T follicular helper cell (primary cell): ENCODE data around the gene IRF1.
"Not testable (repeated sequence)": the region's sequence is repeated elsewhere in the genome, so short reads cannot be mapped to it uniquely, and the experiment has no call there.

Experiments used
- DNase-seq: peaks from one replicate; pipeline ENCODE4 v3.0.0-alpha.2; 2020; ENCODE audit warnings: low read depth

The IRF1 gene

GRCh38 chr5:132486318-132487094 lies 4.1 kb downstream of the IRF1 start:
- DNase-seq: no peak

DNA sequence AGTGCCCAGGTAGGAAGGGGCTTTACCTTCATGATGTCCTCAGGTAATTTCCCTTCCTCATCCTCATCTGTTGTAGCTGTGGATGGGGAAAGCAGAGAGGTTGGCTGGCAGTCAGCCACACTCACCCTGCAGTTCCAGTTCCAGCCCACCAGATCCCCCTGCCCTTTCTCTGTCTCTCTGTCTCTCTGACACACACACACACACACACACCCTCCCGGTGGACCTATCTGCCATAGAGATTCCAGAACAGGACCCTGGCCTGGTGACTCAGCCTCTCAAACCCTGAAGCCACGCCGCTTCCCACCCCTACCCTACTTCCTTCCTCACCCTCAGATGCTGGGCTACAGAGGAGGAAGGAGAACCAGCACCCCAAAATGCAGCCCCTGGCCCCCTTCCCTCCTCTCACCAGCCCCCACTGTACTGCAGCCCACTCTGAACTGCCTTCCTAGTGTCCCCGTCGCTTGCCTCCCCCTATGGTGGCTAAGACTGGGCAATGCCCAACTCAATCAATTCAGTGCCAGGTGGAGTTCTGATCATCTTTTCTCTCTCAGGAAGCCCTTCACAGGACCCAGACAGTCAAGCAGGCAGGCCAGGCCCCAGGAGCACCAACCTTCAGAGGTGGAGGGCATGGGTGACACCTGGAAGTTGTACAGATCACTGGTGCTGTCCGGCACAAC lies 4.8 kb downstream of the IRF1 start:
- no peak for DNase-seq

DNA sequence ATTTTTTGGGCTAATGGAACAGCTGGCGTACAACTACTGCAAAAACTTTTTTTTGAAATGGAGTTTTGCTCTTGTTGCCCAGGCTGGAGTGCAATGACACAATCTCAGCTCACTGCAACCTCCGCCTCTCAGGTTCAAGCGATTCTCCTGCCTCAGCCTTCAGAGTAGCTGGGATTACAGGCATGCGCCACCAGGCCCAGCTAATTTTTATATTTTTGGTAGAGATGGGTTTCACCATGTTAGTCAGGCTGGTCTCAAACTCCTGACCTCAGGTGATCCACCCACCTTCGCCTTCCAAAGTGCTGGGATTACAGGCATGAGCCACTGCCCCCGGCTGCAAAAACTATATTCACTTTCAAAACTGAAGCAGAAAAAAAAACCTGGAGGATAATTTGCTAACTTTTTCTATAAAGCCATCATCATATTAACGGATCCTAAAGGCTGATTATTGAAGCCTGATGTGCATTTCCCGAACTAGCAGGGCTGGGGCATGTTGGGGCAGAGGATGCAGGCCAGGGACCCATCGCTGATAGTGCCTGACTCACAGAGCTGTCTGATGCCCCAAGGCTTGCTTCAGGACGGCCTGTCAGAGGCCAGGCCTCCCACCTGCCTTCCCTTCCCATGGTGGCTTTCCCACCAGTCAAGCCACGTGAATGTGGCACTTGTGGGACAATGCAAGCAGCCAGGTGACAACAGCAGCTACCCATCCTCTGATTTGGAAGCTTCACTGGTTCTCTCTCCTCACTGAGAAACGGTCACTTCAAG lies 5.5 kb downstream of the IRF1 start:
- not testable (repeated sequence) for DNase-seq

DNA sequence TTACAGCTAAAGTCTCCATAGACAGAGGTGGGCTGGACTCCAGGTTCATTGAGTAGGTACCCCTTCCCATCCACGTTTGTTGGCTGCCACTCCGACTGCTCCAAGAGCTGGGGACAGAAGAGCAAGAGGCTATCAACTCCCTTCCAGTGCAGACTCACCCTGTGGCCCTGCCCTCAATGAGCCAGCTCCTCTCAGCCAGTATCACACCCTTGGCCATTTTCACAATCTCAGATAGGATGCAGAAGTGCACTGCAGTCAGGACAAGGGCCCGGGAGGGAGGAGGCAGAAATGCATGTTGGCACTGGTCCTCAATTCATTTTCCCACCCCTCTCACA lies 6.2 kb downstream of the IRF1 start:
- DNase-seq: no peak

- no peak for DNase-seq
These were observed 6.7 kb downstream of the IRF1 start for GRCh38 chr5:132483661-132484390.

- no peak for DNase-seq
These were observed 7.5 kb downstream of the IRF1 start for GRCh38 chr5:132483101-132483500.

DNA sequence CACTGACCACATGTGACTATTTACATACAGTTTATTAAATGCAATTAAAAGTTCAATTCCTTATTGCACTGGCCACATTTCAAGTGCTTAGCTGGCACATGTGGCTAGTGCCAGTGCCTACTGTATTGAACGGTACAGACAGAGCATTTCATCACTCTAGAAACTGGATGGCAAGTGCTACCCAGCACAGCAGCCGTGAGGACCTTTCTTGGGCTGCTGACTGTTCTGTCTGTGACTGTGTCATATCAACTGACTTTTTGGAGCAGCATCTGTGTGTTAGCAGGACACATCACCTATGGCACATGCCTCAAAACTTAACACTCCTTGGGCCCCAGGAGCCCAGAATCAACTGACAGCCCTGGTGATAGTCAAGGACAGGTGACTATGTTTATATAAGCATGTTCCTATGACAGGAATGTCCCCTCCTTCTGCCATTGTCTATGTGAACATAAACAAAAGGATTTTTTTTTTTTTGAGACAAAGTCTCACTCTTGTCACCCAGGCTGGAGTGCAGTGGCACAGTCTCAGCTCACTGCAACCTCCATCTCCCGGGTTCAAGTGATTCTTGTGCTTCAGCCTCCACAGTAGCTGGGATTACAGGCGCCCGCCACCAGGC lies 8.9 kb downstream of the IRF1 start:
- DNase-seq: no peak

- no peak for DNase-seq
These were observed 9.5 kb downstream of the IRF1 start for GRCh38 chr5:132480893-132481595.

GRCh38 chr5:132480546-132480892 lies 10.1 kb downstream of the IRF1 start:
- no peak for DNase-seq

DNA sequence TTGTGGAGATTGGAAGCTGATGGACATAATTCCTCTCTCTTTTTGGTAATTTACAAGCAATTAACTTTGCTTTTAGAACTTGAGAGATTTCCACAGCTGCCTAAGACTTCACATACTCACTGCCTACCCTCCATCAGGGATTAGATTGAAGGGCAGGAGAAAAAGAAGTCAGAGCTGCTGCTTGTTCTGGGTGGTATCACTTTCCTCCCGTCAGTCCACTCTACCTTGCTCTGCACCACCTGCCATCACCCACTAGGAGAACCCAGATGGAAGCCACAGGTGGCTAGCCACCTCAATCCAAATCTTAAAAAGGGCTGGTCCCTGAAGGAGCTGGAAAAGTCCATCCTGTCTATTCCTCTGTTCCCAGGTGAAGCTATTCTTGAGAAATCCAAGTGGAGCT lies 10.5 kb downstream of the IRF1 start:
- DNase-seq: no peak

GRCh38 chr5:132479111-132479951 lies 11.2 kb downstream of the IRF1 start:
- DNase-seq: no peak

DNA sequence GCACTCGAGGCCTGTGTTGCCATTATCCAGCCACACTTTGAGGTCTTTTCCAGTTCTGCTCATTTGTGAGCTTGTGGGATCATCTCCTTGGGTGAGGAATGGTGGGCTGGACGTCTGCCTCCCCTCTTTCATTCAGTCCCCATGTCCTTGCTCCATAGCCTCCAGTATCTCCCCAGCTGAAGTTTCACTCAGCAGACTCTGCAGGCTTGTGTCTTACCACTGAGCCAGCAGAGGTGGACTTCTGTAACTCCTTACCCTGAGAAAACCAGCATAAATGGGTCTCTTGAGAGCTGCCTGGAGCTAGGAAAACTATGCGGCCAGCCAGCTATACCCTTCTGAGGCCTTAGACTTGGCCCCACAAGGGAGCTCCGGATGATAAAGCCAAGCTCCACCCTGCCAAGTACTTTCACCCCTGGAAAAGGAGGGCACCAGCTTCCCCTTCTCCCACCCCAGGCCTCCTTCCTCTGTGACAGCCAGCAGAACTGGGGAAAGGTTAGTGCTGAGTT lies 12.2 kb downstream of the IRF1 start:
- DNase-seq: no peak

- DNase-seq: no peak
These were observed 12.7 kb downstream of the IRF1 start for GRCh38 chr5:132477784-132478365.

DNA sequence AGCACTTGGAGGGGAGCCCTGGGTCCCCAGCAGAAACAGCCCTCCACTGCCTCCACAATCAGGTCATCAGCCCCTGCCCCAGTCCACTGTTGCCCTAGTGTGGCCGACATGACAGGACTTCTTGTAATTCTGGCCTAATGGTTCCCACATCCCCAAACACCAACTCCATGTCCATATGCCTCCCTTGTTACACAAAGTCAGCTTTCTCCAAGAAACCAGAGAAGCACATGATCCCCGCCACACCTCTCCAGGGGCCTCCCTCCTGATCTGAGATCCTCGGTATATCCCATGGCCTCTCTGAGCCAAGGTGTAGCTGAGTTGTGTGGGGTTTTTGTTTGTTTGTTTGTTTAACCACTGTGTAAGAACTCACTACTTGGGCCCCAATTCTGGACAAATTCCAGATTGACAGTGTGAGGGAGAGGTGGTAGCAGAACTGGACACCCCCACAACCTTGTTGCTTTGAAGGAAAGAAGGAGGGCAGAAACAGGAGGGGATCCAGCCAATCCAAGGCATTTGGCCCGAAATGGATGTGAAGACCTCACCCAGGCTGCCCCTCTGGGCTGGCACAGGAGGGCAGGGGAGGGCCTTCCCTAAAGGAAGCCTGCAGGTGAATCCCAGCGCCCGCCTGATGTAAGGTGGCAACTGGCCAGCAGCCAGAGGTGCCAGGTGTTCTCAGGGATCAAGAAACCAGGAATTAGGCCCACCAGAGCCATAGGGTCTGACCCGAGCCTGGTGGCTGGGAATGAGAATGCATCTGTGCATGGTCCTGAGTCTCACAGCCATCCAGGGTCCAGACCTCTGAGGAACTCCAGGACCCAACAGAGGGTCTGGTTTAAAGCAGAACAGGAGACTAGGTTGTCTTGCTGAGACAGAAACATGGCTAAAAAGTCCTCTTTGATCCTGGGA lies 13.4 kb downstream of the IRF1 start:
- DNase-seq: no peak

DNA sequence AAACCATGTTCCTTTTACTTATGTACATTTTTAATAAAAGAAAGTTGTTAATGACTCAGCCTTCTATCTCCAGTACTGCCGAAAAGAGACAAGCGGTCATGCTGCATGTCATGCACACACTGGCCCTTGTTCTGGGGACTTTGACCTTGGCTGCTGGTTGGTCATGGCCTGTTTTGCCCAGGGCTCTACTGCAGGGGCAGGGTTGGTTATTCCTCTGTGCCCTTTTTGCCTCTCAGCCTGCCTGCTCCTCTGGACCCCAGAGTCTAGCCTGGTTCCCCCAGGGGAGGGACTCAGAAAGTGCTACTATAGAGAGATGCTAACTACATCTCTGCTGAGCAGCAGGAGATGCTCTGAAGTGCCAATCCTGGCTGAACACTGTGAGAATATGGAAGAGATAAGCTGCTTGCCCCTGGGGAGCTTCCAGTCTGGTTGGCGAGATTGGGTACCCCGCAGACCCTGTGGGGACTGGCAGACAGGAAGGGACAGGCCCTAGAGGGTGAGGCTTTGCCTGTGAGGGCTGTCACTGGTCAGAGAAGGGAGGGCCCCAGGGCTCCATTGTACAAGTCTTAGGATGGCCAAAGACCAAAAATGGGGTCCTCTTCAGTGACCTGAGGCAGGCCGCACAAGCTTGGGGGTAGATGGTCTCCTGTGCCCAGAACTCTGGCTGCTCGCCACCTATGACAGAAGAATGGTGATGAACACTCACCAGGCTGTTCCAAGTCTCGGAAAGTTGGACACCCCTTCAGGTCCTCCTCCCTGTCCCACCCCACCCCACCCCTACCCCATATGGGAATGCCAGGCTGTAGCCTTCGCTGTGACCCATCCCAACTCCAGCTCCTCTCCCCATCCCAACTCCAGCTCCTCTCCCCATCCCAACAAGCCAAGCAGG lies 14.3 kb downstream of the IRF1 start:
- DNase-seq: no peak

GRCh38 chr5:132475497-132475882 lies 15.1 kb downstream of the IRF1 start:
- no peak for DNase-seq

DNA sequence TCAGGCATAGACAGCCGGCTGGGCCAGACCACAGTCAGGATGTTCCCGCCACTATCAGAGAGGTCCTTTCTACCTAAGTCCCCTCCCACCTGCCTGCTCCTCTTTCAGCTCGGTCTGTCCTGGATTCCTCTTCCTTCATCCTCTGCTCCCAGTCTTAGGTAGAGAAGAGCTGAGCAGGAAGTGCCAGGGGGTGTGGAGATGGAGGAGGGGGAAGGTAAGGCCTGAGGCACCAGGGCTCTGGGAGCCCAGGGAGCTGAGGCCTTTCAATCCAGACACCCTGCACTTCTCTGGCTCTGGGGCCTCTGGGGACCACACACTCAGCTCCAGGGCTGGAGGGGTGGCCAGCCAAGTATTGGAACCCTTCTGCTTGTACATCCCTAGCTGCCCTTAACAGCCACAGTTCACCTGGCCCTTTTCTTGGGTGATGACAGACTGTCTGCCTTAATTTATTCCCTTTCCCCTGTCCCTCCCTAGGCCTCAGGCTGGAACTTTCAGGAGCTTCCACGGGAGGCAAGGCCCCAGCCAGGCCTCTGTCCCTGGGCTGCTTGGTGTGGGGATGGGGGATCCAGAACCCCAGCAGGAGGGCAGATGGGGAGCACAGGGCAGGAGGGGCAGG lies 15.6 kb downstream of the IRF1 start:
- DNase-seq: no peak
